HL-60 (cell line): Measurements from ENCODE around the gene GLRA3.
"Not testable (repeated sequence)": the region's sequence is repeated elsewhere in the genome, so short reads cannot be mapped to it uniquely, and the experiment has no call there.

Source experiments
- GABPA ChIP-seq: IDR thresholded peaks from 2 replicates; pipeline ENCODE4 v1.6.1; 2012; ENCODE audit warnings: low read depth
- POLR2AphosphoS5 ChIP-seq: IDR thresholded peaks from 2 replicates; pipeline ENCODE4 v1.6.1; 2012; ENCODE audit warnings: low read depth
- REST ChIP-seq: IDR thresholded peaks from 2 replicates; pipeline ENCODE4 v1.6.1; 2012; ENCODE audit warnings: low read depth; ENCODE audit not compliant: insufficient replicate concordance
- SPI1 ChIP-seq: IDR thresholded peaks from 2 replicates; pipeline ENCODE4 v1.6.1; 2012; ENCODE audit warnings: low read depth, mild to moderate bottlenecking, borderline replicate concordance
- TF ChIP-seq, protein P1 (sequence below): IDR thresholded peaks from one replicate; pipeline ENCODE4 v1.5.1; 2011; ENCODE audit warnings: low read length, control low read depth, inconsistent platforms; ENCODE audit not compliant: insufficient read depth

- TF ChIP-seq, protein P1, sequence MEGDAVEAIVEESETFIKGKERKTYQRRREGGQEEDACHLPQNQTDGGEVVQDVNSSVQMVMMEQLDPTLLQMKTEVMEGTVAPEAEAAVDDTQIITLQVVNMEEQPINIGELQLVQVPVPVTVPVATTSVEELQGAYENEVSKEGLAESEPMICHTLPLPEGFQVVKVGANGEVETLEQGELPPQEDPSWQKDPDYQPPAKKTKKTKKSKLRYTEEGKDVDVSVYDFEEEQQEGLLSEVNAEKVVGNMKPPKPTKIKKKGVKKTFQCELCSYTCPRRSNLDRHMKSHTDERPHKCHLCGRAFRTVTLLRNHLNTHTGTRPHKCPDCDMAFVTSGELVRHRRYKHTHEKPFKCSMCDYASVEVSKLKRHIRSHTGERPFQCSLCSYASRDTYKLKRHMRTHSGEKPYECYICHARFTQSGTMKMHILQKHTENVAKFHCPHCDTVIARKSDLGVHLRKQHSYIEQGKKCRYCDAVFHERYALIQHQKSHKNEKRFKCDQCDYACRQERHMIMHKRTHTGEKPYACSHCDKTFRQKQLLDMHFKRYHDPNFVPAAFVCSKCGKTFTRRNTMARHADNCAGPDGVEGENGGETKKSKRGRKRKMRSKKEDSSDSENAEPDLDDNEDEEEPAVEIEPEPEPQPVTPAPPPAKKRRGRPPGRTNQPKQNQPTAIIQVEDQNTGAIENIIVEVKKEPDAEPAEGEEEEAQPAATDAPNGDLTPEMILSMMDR, result not testable (repeated sequence)
- not testable (repeated sequence) for TF ChIP-seq REST, POLR2AphosphoS5, GABPA, SPI1
These were observed 137.2 kb downstream of the GLRA3 start for GRCh38 chr4:174691876-174692275.
